SH-SY5Y (cell line): Measurements from ENCODE around the gene PCYOX1L.

ENCODE experiments used
- GATA2 ChIP-seq: IDR thresholded peaks from 2 replicates; pipeline ENCODE4 v1.6.1; 2011; ENCODE audit warnings: mild to moderate bottlenecking, low read depth, low read length
- GATA3 ChIP-seq: IDR thresholded peaks from 2 replicates; pipeline ENCODE4 v1.6.1; 2011; ENCODE audit warnings: low read depth, mild to moderate bottlenecking, low read length, moderate library complexity

GRCh38 chr5:149400304-149400703 is 42.5 kb downstream of the PCYOX1L start:
- no peak for TF ChIP-seq GATA2
- no peak for TF ChIP-seq GATA3
